CD4-positive, alpha-beta T cell treated with Interleukin-6 at 100 ng/mL for 8 hours (primary cell): ENCODE results near the gene SWAP70.
"Not testable (repeated sequence)": the region's sequence is repeated elsewhere in the genome, so short reads cannot be mapped to it uniquely, and the experiment has no call there.

Experiments
- DNase-seq: peaks from one replicate; pipeline ENCODE4 v3.0.0-alpha.2; 2020; ENCODE audit warnings: mixed read lengths, low spot score

The SWAP70 gene

DNA sequence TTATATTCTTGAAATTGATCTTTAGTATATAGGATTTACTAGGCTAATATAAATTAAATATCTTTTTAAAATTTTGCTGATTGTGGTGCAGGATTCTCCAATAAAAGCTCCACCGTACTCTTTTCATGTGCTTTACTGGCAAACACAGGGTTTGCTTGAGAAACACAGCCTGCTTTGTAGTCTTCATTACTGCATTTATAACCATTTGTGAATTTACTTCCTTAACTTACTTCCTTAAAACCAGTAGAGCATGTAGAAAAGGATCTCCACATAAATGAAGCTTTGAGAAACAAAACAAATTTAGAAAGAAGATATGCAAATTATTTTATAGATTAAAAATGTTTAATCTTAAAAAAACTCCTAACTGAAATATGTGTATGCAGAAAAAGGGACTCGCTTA is 28.8 kb downstream of the SWAP70 start:
- no peak for DNase-seq

DNA sequence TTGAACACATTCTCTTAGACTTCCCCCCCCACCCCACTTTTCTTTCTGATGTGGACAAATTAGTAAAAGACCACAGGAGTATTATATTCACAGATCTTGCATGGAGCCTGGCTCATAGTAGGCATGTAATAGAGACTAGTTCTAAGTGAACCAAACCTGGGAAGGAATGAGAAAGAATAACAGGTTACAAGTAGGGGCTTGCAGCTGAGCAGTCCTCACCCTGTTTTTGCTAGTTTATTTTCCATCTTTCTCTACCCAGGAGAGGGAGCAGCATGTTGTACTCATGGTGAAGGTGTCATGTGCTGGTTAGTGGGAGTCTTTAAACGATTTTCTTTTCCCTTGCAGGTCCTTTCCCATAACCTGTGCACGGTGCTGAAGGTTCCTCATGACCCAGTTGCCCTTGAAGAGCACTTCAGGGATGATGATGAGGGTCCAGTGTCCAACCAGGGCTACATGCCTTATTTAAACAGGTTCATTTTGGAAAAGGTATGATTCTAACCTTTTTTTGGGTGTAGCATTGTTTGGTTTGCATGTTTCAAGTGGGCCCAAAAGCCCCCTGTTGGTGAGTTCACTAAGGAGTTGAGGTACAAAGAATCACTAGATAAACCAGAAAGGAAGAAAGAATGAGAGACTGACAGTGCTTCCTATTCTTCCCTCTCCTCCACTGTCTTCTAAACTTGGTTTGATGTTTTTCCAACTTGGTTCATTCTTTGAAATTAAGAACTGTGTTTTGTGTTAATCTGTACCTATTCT is 30.1 kb downstream of the SWAP70 start:
- no peak for DNase-seq

DNA sequence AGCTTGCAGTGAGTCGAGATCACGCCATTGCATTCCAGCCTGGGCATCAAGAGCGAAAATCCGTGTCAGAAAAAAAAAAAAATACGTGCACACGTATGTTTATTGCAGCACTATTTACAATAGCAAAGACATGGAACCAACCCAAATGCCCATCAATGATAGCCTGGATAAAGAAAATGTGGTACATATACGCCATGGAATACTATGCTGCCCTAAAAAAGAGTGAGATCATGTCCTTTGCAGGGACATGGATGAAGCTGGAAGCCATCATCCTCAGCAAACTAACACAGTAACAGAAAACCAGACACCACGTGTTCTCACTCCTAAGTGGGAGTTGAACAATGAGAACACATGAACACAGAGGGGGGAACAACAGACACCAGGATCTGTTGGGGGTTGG is 31.4 kb downstream of the SWAP70 start:
- not testable (repeated sequence) for DNase-seq

DNA sequence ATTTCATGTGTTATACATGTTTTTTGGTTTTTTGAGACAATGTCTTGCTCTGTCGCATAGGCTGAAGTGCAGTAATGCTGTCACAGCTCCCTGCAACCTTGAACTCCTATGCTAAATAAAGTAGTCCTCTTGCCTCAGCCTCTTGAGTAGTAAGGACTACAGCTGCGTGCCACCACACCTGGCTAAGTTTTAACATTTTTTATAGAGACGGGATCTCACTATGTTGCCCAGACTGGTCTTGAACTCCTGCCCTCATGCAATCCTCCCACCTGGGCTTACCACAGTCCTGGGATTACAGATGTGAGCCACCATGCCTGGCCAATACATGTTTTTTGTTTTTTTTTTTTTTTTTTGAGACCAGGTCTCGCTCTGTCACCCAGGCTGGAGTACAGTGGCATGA is 33.9 kb downstream of the SWAP70 start:
- DNase-seq: no peak

DNA sequence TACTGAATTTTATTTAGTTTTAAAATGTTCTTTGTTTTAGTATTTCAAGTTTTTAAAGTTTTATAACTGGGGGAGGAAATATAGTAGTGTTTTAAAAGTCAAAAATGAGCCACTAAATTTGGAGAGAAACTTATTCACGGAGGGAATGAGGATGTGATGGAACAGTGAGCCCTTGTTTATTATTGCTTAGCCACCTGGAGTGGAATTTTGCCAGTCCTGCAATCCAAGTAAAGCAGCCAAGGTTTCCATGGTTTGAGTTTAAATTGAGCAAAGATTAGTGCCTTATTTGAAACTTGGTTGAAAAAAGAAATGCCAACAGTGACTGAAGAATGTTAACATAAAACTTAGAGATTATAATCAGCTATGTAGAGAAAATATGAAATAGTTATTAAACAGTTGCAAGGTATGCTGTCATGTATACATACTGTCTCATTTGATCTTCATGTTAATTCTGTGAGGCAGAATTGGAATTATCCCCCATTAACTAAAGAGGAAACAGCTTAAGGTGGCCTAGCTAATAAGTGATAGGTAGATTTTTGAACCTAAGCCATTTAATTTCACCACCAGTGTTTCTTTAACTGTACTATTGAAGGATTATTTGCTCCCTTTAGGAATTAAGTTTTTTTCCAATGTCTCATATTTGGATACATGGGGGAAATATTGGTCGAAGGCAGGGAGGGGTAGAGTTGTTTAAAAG is 36.4 kb downstream of the SWAP70 start:
- no peak for DNase-seq

DNA sequence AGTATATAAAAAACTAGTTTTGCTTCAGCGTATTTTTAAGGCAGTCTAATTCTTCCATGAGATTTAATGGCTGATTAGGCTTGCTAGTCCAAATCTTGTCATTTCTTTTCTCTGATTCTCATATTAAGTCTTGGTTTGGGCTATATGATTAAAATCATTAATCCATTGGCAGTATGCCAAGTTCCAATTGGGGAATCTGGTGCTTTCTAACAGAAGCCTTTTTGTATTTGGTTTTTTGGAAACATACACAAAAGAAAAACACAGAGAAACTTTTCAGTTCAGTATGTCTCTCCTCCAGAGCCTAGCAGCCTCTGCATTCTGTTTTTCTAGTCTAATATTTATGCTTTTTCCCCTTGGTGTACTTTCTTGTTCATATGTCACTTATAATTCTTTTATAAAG is 37.9 kb downstream of the SWAP70 start:
- no peak for DNase-seq

DNA sequence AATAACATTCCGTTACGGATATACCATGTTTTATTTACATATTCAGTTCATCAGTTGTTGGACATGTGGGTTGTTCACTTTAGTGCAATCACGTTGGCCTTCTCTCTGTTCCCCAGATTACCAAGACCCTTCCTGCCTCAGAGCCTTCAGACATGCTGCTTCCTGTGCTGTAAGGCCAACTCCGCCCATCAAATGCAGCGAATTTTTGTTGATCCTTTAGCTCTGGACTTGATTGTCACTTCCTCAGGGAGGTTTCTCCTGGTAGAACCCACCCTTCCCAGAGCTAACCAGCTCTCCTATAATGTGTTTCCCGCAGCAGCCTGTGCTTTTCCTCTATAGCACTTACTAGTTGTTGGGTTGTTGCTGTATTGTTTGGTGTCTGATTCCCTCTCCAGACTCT is 39.4 kb downstream of the SWAP70 start:
- DNase-seq: no peak

DNA sequence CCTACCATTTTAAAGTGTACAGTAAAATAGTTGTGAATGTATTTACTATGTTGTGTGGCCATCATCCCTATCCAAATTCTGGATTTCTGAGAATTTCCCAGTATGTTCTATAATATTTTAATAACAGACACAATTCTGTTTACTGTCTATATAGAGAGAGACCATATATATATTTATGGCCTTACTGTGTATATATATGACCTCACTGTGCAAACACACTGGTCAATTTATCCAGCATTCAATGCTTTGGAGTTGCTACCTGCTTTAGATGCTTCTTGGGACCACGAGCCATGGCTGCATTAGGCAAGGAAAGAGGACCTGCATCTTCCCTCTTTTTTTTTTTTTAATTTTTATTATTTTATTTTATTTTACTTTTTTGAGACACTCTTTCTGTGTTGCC is 40.2 kb downstream of the SWAP70 start:
- no peak for DNase-seq

DNA sequence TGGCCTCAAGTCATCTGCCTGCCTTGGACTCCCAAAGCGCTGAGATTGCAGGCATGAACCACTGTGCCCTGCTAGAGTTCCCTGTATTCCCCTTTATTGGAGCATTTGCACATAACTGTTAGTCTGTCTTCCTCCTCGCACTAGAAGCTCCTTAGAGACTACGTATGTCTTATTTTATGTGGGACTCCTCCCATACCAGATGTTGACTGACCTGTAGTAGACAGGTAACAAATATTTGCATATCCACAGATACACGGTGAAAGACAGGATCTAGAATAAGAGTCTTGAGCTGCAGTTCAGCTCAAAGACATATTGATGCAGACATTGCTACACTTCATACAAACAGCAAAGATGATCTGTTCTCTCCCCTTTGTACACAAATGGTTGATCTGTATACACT is 40.7 kb downstream of the SWAP70 start:
- no peak for DNase-seq

DNA sequence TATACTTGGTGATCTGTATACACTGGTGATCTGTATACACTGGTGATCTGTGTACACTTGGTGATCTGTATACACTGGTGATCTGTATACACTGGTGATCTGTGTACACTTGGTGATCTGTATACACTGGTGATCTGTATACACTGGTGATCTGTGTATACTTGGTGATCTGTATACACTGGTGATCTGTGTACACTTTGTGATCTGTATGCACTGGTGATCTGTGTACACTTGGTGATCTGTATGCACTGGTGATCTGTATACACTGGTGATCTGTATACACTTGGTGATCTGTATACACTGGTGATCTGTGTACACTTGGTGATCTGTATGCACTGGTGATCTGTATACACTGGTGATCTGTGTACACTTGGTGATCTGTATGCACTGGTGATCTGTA is 41.5 kb downstream of the SWAP70 start:
- not testable (repeated sequence) for DNase-seq

DNA sequence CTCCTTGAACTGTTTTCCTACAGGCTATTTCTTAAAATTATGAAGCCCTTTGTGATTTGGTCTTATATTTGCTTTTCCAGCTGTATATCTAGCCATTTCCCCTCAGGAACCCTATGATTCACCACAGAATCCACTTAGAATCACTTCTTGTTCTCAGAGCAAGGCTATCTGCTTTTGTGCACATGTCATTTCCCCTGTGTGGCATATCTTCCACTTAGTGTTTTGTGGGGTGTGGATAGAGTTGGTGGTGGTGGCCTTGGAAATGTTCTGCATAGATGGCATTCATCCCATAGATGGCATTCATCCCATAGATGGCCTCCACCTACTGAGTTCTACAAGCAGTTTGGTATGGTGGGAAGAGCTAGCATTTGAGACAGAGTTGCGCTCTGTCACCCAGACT is 44.7 kb downstream of the SWAP70 start:
- DNase-seq: no peak

DNA sequence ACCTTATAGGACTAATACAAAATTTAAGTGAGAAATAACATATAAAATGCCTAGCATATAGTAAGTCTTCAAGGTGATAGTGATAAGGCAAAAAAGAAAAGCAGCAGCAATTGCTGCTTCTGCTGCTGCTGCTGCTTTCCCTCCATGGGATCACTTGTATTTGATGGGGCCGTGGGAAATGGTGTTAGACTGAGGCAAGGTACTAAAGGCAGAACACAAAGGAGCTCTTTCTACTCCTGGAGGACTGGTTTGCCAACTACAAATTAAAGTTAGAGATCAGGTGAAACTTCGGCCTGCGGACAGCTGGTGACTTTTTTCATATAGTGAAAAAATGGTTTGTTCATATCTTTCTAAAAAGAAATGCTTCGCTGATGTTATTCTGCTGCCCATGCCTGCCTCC is 46.3 kb downstream of the SWAP70 start:
- no peak for DNase-seq

DNA sequence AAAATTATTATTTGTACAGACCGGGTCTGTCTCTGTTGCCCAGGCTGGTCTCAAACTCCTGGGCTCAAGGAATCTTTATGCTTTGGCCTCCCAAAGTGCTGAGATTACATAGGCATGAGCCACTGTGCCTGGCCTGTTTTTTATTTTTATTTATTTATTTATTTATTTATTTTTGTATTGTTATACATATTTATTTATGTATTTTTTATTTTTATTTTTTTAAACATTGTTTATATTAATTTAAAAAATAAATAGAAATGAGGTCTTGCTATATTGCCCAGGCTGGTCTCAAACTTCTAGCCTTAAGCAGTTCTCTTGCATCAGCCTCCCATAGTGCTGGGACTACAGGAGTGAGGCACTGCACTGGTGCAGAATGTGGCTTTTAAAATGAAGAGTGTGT is 47.0 kb downstream of the SWAP70 start:
- no peak for DNase-seq

DNA sequence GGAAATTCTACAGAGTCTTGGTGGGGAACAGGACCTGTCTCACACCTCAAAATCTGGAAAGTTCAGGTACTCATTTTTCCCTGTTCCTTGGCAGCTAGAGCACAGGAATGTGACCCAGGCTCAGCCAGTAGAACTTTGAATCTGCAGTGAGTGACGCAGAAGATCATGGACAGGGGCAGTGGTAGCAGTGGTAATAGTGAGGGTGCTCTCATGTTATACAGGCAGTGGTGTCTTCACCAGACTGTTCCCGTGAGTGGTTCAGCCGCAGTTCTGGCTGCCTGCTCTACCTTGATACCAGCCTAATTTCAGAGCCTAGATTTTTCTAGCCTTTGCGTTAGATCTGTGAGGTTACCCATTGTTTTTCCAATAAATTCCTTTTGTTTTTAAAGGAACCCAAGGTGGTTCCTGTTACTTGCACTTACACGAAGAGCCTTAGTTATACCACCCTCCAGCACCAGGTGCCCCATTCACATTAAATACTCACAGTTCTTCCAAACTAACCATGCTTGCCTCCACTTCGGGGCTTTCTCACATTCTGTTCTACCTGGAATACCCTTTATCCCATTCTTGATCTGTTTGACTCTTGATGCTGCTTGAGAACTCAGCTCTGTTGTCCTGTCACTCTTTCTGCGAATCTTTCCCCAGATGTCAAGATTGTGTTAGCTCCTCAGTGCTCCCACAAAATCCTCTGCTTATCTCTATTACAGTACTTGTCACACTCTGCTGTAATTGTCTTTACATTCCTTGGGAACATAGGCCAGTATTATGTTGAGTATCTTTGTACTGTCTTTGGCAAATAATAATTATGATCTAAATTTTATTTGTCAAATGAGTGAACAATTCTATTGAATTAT is 47.8 kb downstream of the SWAP70 start:
- no peak for DNase-seq

DNA sequence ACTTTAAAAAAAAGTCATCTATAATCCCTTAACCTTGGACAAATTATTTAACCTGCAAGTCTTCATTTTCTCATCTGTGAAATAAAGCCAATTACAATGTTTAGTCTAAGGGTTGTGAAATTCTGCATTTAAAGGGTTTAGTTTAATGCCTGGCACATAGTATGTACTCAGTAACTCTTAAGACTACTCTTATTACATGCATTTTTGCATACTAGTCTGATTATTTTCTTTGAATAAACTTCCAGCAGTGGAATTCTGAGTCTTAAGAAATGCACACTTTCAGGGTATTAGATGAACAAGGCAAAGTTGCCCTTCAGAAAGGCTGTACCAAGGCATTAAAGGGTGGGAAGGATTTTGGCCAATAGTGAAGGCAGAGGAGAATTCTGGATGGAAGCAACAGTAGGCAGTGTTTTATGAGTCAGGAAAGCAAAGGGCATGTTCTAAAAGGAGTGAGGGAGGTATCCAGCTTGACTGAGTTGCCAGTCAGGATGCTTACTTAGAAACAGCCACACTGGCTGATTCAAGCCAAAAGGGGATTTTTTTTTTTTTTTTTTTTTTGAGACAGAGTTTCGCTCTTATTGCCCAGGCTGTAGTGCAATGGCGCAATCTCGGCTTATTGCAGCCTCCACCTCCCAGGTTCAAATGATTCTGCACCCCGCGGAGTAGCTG is 50.5 kb downstream of the SWAP70 start:
- no peak for DNase-seq

DNA sequence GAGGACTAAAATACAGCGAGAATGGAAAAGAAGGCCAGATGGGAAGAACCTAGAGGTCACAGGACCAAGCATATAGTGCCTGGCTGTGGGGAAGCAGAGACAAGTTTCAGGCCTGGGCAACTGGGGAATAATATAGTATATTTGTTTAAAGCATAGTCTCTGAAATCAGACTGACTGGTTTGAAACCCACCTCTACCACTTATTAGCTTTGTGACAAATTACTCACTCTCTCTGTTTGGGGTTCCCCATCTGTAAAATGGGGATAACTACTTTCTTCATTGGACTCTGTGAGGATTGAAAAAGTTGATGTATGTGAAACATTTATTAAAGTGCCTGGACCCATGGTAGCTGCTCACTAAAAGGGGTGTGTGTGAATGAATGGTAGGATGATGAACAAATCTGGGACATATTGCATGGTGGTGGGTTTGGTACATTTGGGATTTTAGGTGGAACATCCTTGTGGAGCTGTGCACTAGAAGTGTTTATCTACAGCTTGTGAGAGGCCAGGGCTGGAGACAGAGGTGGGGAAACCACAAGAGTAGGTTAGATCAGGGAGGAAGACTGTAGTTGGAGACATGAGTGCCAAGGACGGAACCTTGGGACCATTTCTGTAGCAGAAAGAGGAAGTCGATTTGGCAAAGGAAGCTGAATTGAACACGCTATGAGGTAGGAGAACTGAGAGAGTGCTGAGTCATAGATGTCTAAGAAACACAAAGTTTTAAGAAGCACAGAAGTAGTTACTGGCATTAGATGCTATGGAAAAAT is 52.6 kb downstream of the SWAP70 start:
- no peak for DNase-seq

DNA sequence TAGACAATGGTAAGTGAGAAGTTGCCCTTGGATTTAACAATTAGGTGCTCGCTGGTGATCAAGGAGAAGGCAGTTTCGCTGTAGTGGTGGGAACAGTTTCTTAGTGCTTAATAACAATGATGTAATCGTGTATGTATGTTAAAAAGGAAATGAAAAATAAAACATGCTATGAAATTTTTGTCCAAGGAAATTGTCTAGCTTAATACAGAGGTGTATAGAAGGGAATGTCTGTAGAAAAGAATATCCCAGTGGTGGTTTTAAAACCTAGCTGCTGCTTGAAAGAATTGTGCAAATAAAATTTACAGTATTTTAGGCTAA is 53.1 kb downstream of the SWAP70 start:
- DNase-seq: no peak

DNA sequence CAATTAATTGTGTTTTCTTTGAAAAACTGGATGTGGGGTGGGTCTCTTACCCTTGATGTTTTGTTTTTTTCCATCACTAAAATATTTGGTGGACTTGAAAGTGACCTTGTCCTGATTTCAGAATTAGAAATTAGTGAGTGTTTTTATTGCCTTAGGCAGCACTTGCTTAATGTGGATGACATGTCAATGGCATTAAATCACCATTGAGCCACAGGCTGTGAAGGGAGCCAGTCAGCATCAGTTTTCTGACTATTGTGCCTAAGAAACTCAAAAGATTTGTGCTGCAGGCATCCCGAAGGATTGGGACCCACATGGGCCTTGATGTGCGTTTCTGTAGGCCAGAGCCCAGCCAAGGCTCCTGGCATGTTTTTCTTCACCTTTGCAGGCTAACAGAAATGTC is 53.8 kb downstream of the SWAP70 start:
- DNase-seq: no peak

DNA sequence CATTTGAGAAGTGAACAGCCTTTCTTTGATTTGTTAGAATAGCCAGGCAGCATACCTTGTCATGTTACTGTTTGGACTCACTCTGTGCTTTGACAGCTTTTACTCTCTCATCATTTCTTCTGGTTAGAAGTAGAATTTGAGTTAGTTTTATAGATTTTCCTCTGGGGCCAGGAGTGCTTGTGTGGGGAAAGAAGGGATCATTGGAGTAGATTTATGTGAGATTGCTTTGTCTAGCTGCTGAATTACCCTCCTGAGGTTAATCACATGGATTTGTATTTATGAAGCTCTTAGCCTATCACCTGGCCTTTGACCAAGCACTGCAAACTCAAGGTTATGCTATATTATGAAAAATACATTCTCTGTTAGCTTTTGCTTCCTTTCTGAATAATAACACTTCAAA is 54.3 kb downstream of the SWAP70 start:
- DNase-seq: no peak

DNA sequence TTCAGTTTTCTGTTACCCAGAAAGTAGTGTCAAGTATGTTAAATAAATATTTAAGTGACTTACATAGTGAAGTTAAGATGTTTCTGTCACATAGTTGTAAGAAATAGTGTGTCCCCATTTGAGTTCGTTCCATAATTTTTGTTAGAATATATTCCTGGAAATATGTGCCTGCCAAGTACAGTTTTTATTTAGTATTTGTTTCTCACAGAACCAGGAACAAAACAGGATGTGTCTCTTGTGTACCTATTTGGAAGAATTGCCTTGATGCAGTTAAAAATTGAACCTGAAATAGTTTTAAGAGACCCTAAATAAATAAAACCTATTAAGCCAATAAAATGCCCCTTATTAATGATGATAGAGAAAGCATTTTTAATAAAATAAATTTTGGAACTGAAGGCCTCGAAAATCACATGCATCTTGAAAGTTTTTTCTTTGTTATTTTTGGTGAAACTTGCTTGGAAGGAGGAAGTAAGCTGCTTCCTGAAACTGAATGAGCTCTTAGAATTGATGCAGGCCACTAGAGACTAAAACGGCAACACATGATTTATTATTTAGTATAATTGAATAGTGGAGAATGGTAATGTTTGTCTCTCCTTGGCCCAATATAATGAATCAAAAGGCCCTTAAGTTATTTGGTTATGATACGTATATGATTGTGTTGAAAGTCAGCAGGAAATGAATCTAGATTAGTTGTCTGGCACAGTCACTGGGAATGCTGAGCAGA is 55.9 kb downstream of the SWAP70 start:
- no peak for DNase-seq

DNA sequence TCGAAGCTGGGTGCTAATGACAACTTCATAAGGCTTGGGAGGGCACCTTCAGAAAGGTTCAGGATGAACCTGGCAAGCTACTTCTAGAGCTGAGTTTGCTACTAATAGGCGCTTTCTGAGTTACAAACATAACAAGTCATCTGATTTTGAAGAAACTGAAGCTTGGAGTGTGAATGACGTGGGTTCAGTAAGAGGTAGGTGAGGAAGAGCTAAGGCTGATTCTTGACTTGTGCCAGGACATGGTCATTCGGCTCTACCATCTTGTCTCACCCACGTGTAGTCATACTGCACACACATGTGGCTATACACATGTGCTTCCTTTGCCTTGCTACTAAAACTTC is 56.4 kb downstream of the SWAP70 start:
- no peak for DNase-seq
